Gastrocnemius medialis (tissue), 4 donors: ENCODE data around the gene AATK. TPM values are rescaled to one million over a fixed set of nuclear protein-coding genes. Genes with fewer than 3 reads are reported as not detected.
A peak's percentile ranks its signal among the peaks of the same experiment; 100 is the strongest.

Source experiments
- ATAC-seq, 2 donors: fragments of 150-250 bp; one replicate each; pipeline ENCODE4 v1.9.1; 2016
- DNase-seq, 2 donors: peaks; one replicate each; pipeline ENCODE4 v3.0.0-alpha.2; 2019
- H3K27ac ChIP-seq, 4 donors: fragments of 200-600 bp; sonication (generic); 1 replicate in 1 of 4; 2 replicates in 3 of 4; pipeline ENCODE4 v1.5.1; 2016 to 2018; ENCODE audit warnings: mild to moderate bottlenecking in 2 of 4, moderate library complexity in 1 of 4
- H3K27me3 ChIP-seq, 3 donors: fragments of 200-600 bp; sonication (generic) in 2 of 3; 1 replicate in 1 of 3; 2 replicates in 2 of 3; pipeline versions ENCODE4 v1.5.1 to v1.6.0; 2016 to 2019; ENCODE audit warnings: mild to moderate bottlenecking in 1 of 3, moderate library complexity in 1 of 3
- H3K36me3 ChIP-seq, 2 donors: fragments of 200-600 bp; sonication (generic) in 1 of 2; one replicate each; pipeline ENCODE4 v1.5.1; 2017 to 2018
- H3K4me1 ChIP-seq, 2 donors: fragments of 200-600 bp; sonication (generic) in 1 of 2; one replicate each; pipeline ENCODE4 v1.5.1; 2016 to 2017; ENCODE audit warnings: mild to moderate bottlenecking in 2 of 2
- H3K4me3 ChIP-seq, 4 donors: fragments of 200-600 bp; sonication (generic) in 3 of 4; 1 replicate in 1 of 4; 2 replicates in 3 of 4; pipeline ENCODE4 v1.5.1; 2016 to 2019; ENCODE audit warnings: mild to moderate bottlenecking in 2 of 4
- H3K9me3 ChIP-seq, 3 donors: fragments of 200-600 bp; sonication (generic) in 2 of 3; 1 replicate in 1 of 3; 2 replicates in 2 of 3; pipeline ENCODE4 v1.5.1; 2016 to 2019
- CTCF ChIP-seq, 5 experiments: fragments of 450-650 bp in 3 of 5; fragments of 200-600 bp in 2 of 5; sonication (generic) in 2 of 5; IDR thresholded peaks in 4 of 5; conservative IDR thresholded peaks in 1 of 5; 1 replicate in 4 of 5; 2 replicates in 1 of 5; pipeline ENCODE4 v1.5.1; 2016 to 2019; ENCODE audit warnings: antibody characterized with exemption in 5 of 5, mild to moderate bottlenecking in 3 of 5, moderate library complexity in 3 of 5
- POLR2A ChIP-seq, 2 donors: fragments of 450-650 bp; IDR thresholded peaks; one replicate each; pipeline ENCODE4 v1.6.1; 2017; ENCODE audit warnings: antibody characterized with exemption in 2 of 2, mild to moderate bottlenecking in 2 of 2, moderate library complexity in 2 of 2
- in situ Hi-C, 4 donors: fragments of 200-750 bp; cut with MboI; loops; one replicate each; pipeline versions ENCODE4 v1.15.0 to v1.8.0; 2017; ENCODE audit warnings: low sequenced_read_pairs in 4 of 4
- intact Hi-C: fragments of 100-400 bp; cut with DNase I; formaldehyde crosslinking; loops from one replicate; pipeline ENCODE4 v1.15.1; 2023; ENCODE audit warnings: low total_unique reads
- total RNA-seq, 4 donors: library from RNA; depleted of rRNA; stranded (reverse); fragments of >200 nt; gene quantifications; one replicate each; pipeline versions ENCODE4 v1.1.0 to v1.2.3, GENCODE V29; 2016

AATK gene
- total RNA-seq, 4 donors from 2014 or later, result 0.10 to 1.3 (median 0.80) TPM

GRCh38 chr17:81071761-81072741 is 94.0 kb downstream of the AATK start:
- H3K9me3 ChIP-seq, result no peaks in the 10 kb centered on the region
- ATAC-seq (no peak), DNase-seq (no peak)
- H3K27me3 ChIP-seq, result no peaks in the 10 kb centered on the region
- in situ Hi-C loops, result no loop called here
- H3K4me3 ChIP-seq, result no peak overlapping the region
- no peak for TF ChIP-seq CTCF (IDR thresholded peaks at IDR 0.05 in 4 of 5, conservative IDR thresholded peaks at IDR 0.05 in 1 of 5)
- TF ChIP-seq POLR2A (IDR thresholded peaks at IDR 0.05), result no peak
- H3K36me3 ChIP-seq, result no peaks in the 10 kb centered on the region
- intact Hi-C loops, result no loop called here
- H3K4me1 ChIP-seq, result peaks cover 0 to 4% of the 10 kb centered on the region in 2 donors
- H3K27ac ChIP-seq, result no peak overlapping the region

GRCh38 chr17:81070541-81071246 is 95.3 kb downstream of the AATK start:
- intact Hi-C loops (no loop called here), in situ Hi-C loops (no loop called here)
- ATAC-seq (no peak), DNase-seq (no peak)
- TF ChIP-seq POLR2A (IDR thresholded peaks at IDR 0.05), result no peak
- Histone ChIP-seq H3K9me3 (no peaks in the 10 kb centered on the region), H3K4me3 (no peak overlapping the region), H3K36me3 (no peaks in the 10 kb centered on the region), H3K27me3 (no peaks in the 10 kb centered on the region), H3K4me1 (peaks cover 0 to 4% of the 10 kb centered on the region in 2 donors), H3K27ac (no peak overlapping the region)

- Histone ChIP-seq H3K4me1 (peaks cover 4 to 12% of the 10 kb centered on the region in 2 donors), H3K27ac (no peak overlapping the region), H3K4me3 (no peak overlapping the region), H3K36me3 (no peaks in the 10 kb centered on the region), H3K27me3 (no peaks in the 10 kb centered on the region), H3K9me3 (no peaks in the 10 kb centered on the region)
- peak; percentile 57 to 63 for DNase-seq
- TF ChIP-seq POLR2A (IDR thresholded peaks at IDR 0.05) (no peak), CTCF (IDR thresholded peaks at IDR 0.05 in 4 of 5, conservative IDR thresholded peaks at IDR 0.05 in 1 of 5) (no peak)
- in situ Hi-C loops (no loop called here), intact Hi-C loops (no loop called here)
- ATAC-seq, result peak; percentile 75 to 82
Measured at GRCh38 chr17:81069135-81069645, 96.8 kb downstream of the AATK start.

GRCh38 chr17:81068411-81069134 is 97.4 kb downstream of the AATK start:
- Histone ChIP-seq H3K36me3 (no peaks in the 10 kb centered on the region), H3K4me3 (no peak overlapping the region), H3K9me3 (no peaks in the 10 kb centered on the region), H3K4me1 (peaks cover 7 to 14% of the 10 kb centered on the region in 2 donors), H3K27me3 (no peaks in the 10 kb centered on the region), H3K27ac (no peak overlapping the region)
- intact Hi-C loops, result no loop called here
- TF ChIP-seq POLR2A (IDR thresholded peaks at IDR 0.05) (no peak), CTCF (IDR thresholded peaks at IDR 0.05 in 4 of 5, conservative IDR thresholded peaks at IDR 0.05 in 1 of 5) (no peak)
- ATAC-seq, result no peak
- no peak for DNase-seq
- in situ Hi-C loops, result no loop called here
